Lung microvascular endothelial cell (primary cell): ENCODE data around the gene TMEM182. TPM values are rescaled to one million over a fixed set of nuclear protein-coding genes. Genes with fewer than 3 reads are reported as not detected.

Experiments
- total RNA-seq: library from RNA; depleted of rRNA; stranded (reverse); fragments of >200 nt; gene quantifications from 2 replicates; pipeline ENCODE4 v1.2.1, GENCODE V29; 2014

TMEM182 gene
- total RNA-seq, 1 donor from 2014 or later, result 0.60 TPM

Other genes with a start within 250 kb of the TMEM182 start
- gene SLC9A2, start 142.5 kb upstream of the TMEM182 start, total RNA-seq, result under 0.01 TPM in 1 of 2 replicates, not detected in the other